Measurements from ENCODE around the gene SNX1.

Gene SNX1

GRCh38 chr15:64141798-64142512 is 46.2 kb downstream of the SNX1 start:
- CTCF ChIA-PET = interaction anchor here (0.7 kb wide), 1 partner anchor 69 kb away, joined by 3 read pairs; no protein-coding TSS in a partner anchor
- Histone ChIP-seq H3K4me1 (ENCODE audit: control insufficient read depth, insufficient read depth, low read length) (no peaks in the 10 kb centered on the region; the same call in 1 of the 2 replicates), H3K4me3 (ENCODE audit: low read depth, low read length) (no peak overlapping the region), H3K27ac (ENCODE audit: extremely low read depth, low read depth, low read length) (no peak overlapping the region), H3K9me3 (ENCODE audit: control insufficient read depth, insufficient read depth, low read depth, low read length) (no peaks in the 10 kb centered on the region), H3K36me3 (ENCODE audit: control insufficient read depth in 2 of 2, insufficient read depth in 1 of 2, low read length in 2 of 2) (peaks cover 0 to 36% of the 10 kb centered on the region in 2 experiments; a peak in 1 of 3 replicates)
- POLR2A ChIA-PET = no interaction called here
- TF ChIP-seq ZNF624 (tag by site-specific recombination; IDR thresholded peaks at IDR 0.05) = no peak
- no peak for TF ChIP-seq WT1 (tag by site-specific recombination; IDR thresholded peaks at IDR 0.05)
- TF ChIP-seq FEZF1 (tag by site-specific recombination; IDR thresholded peaks at IDR 0.05) = no peak
- no peak for TF ChIP-seq ZNF76 (tag by site-specific recombination; IDR thresholded peaks at IDR 0.05; ENCODE audit: borderline replicate concordance, low read depth)
- TF ChIP-seq ZNF837 (tag by site-specific recombination; IDR thresholded peaks at IDR 0.05) = no peak
- TF ChIP-seq PRDM2 (tag by site-specific recombination; IDR thresholded peaks at IDR 0.05; ENCODE audit: borderline replicate concordance) = no peak
- no peak for TF ChIP-seq ZNF362 (tag by site-specific recombination; IDR thresholded peaks at IDR 0.05)
- TF ChIP-seq ATF2 (tag by site-specific recombination; IDR thresholded peaks at IDR 0.05; ENCODE audit: low read depth) = no peak
- no peak for TF ChIP-seq ZSCAN5A (tag by site-specific recombination; IDR thresholded peaks at IDR 0.05)
- TF ChIP-seq ZNF132 (tag by site-specific recombination; IDR thresholded peaks at IDR 0.05; ENCODE audit: borderline replicate concordance) = no peak

- POLR2A ChIA-PET = no interaction called here
- Histone ChIP-seq H3K27ac (ENCODE audit: extremely low read depth, low read depth, low read length) (no peak overlapping the region), H3K4me1 (ENCODE audit: control insufficient read depth, insufficient read depth, low read length) (no peaks in the 10 kb centered on the region; the same call in 1 of the 2 replicates), H3K4me3 (ENCODE audit: low read depth, low read length) (no peak overlapping the region), H3K9me3 (ENCODE audit: control insufficient read depth, insufficient read depth, low read depth, low read length) (no peaks in the 10 kb centered on the region), H3K36me3 (ENCODE audit: control insufficient read depth in 2 of 2, insufficient read depth in 1 of 2, low read length in 2 of 2) (peaks cover 0 to 24% of the 10 kb centered on the region in 2 experiments; a peak in 1 of 3 replicates)
- CTCF ChIA-PET = interaction anchor here (2.3 kb wide), 1 partner anchor 10 kb away, joined by 8 read pairs; no protein-coding TSS in a partner anchor
- TF ChIP-seq ZIC2 (tag by site-specific recombination; IDR thresholded peaks at IDR 0.05) (no peak), SCRT2 (tag by site-specific recombination; IDR thresholded peaks at IDR 0.05) (peak; percentile 27; the same call in 1 of the 2 replicates), OSR2 (tag by site-specific recombination; IDR thresholded peaks at IDR 0.05) (no peak), ZNF37A (tag by site-specific recombination; IDR thresholded peaks at IDR 0.05) (no peak)
Measured at GRCh38 chr15:64143276-64143675, 47.5 kb downstream of the SNX1 start.

Data from HEK293 (cell line).